K562 (cell line): ENCODE data around the gene ZNF699. TPM values are rescaled to one million over a fixed set of nuclear protein-coding genes. Genes with fewer than 3 reads are reported as not detected.

Experiments
- ATAC-seq: fragments of 200-7000 bp; cut with Tn5 transposase; 3 replicates; pipeline ENCODE4 v1.9.1; 2020; ENCODE audit warnings: moderate library complexity
- BruUV-seq: library from RNA; stranded (reverse); fragments of 400-500 nt; replicated peaks from 2 replicates; lab custom pipeline; 2021; lab: Mats Ljungman, UMichigan
- CTCF ChIA-PET: fragments of 300-600 bp; formaldehyde crosslinking; extraction: SDS; loops from one replicate; lab custom pipeline; 2021; ENCODE audit warnings: low intra/inter-chr PET ratio; lab: Yijun Ruan, JAX
- POLR2A ChIA-PET: fragments of 300-600, 350-650 bp; sonication (Branson Sonifier 250); formaldehyde crosslinking; extraction: SDS; loops from one replicate; lab custom pipeline; 2021; ENCODE audit warnings: antibody characterized with exemption, inconsistent platforms; lab: Yijun Ruan, JAX
- DNase-seq, 4 experiments: peaks; one replicate each; pipeline versions ENCODE4 v3.0.0 to v3.0.0-alpha.2; 2011 to 2018; ENCODE audit warnings: low spot score in 3 of 4, mixed read lengths in 3 of 4; ENCODE audit errors: extremely low read depth in 1 of 4
- FAIRE-seq: peaks from 2 replicates; lab custom pipeline; 2011; peaks lifted over from hg19 to GRCh38; lab: Jason Lieb, UNC
- H2AFZ ChIP-seq: 2 replicates; pipeline ENCODE4 v1.6.0; 2011; ENCODE audit warnings: low read depth, low read length, control low read depth, inconsistent platforms
- H3K27ac ChIP-seq: fragments of 200-600 bp; 3 replicates; pipeline ENCODE4 v1.8.0; 2011; ENCODE audit warnings: low read depth, mild to moderate bottlenecking, control low read depth, inconsistent platforms, low read length, moderate library complexity, mixed read lengths; ENCODE audit errors: extremely low read depth
- H3K27me3 ChIP-seq, 2 experiments: fragments of 300-600 bp in 1 of 2; 2 replicates in 1 of 2; 3 replicates in 1 of 2; pipeline versions ENCODE4 v1.6.0 to v1.8.0; 2011; ENCODE audit warnings: inconsistent platforms in 2 of 2, low read length in 2 of 2, mild to moderate bottlenecking in 1 of 2, mixed read lengths in 1 of 2, moderate library complexity in 1 of 2; ENCODE audit not compliant: control insufficient read depth in 2 of 2, insufficient read depth in 2 of 2
- H3K36me3 ChIP-seq: fragments of 300-600 bp; 3 replicates; pipeline ENCODE4 v1.8.0; 2011; ENCODE audit warnings: mild to moderate bottlenecking, low read length, inconsistent platforms; ENCODE audit not compliant: control insufficient read depth, insufficient read depth
- H3K4me1 ChIP-seq, 2 experiments: fragments of 200-600 bp in 1 of 2; replicated peaks in 1 of 2; 2 replicates in 1 of 2; 3 replicates in 1 of 2; pipeline versions ENCODE4 v1.5.1 to v1.8.0; 2011; ENCODE audit warnings: inconsistent platforms in 2 of 2, low read length in 2 of 2, mild to moderate bottlenecking in 1 of 2, mixed read lengths in 1 of 2, moderate library complexity in 1 of 2; ENCODE audit not compliant: control insufficient read depth in 2 of 2, insufficient read depth in 2 of 2
- H3K4me2 ChIP-seq: 2 replicates; pipeline ENCODE4 v1.6.1; 2011; ENCODE audit warnings: low read length, control low read depth, inconsistent platforms, mixed read lengths; ENCODE audit not compliant: insufficient read depth
- H3K4me3 ChIP-seq: fragments of 200-600 bp; sonication (generic), shearing (Covaris generic); 2 replicates; pipeline ENCODE4 v1.5.1; 2016; ENCODE audit warnings: control low read depth, inconsistent platforms
- H3K79me2 ChIP-seq: fragments of 200-600 bp; 3 replicates; pipeline ENCODE4 v1.8.0; 2011; ENCODE audit warnings: low read length, inconsistent platforms; ENCODE audit not compliant: control insufficient read depth, insufficient read depth
- H3K9ac ChIP-seq, 2 experiments: 2 replicates each; pipeline versions ENCODE4 v1.6.0 to v1.6.1; 2011; ENCODE audit warnings: low read depth in 2 of 2, low read length in 2 of 2, control low read depth in 1 of 2, inconsistent platforms in 1 of 2, mild to moderate bottlenecking in 1 of 2, mixed read lengths in 1 of 2; ENCODE audit not compliant: insufficient read depth in 1 of 2
- H3K9me1 ChIP-seq: one replicate; pipeline ENCODE4 v1.6.0; 2011; ENCODE audit warnings: inconsistent platforms, mild to moderate bottlenecking, low read length, moderate library complexity; ENCODE audit not compliant: control insufficient read depth, insufficient read depth
- H3K9me3 ChIP-seq: replicated peaks from 2 replicates; pipeline ENCODE4 v1.5.1; 2011; ENCODE audit warnings: low read depth, low read length, inconsistent platforms; ENCODE audit not compliant: control insufficient read depth, insufficient read depth
- H4K20me1 ChIP-seq: replicated peaks from 2 replicates; pipeline ENCODE4 v1.6.1; 2011; ENCODE audit warnings: low read length, inconsistent platforms, mixed read lengths; ENCODE audit not compliant: control insufficient read depth, insufficient read depth
- CEBPG ChIP-seq, 3 experiments: fragments of 200-800 bp in 1 of 3; sonication (Bioruptor generic) in 1 of 3; sonication (generic) in 1 of 3; formaldehyde crosslinking in 1 of 3; IDR thresholded peaks in 2 of 3; conservative IDR thresholded peaks in 1 of 3; 2 replicates each; pipeline versions ENCODE4 v1.6.1 to v1.8.0; 2016 to 2022; ENCODE audit warnings: missing compliant biosample characterization in 2 of 3, missing genetic modification characterization in 2 of 3, mild to moderate bottlenecking in 1 of 3, missing genetic modification reagents in 1 of 3
- ELF4 ChIP-seq: fragments of 450-650 bp; formaldehyde crosslinking; IDR thresholded peaks from 2 replicates; pipeline ENCODE4 v1.4.0; 2022; ENCODE audit warnings: missing genetic modification characterization
- FOXA1 ChIP-seq: fragments of 450-650 bp; IDR thresholded peaks from 2 replicates; pipeline ENCODE4 v1.6.1; 2016; ENCODE audit warnings: mild to moderate bottlenecking, borderline replicate concordance
- MCM3 ChIP-seq: fragments of 450-650 bp; IDR thresholded peaks from 2 replicates; pipeline ENCODE4 v1.6.1; 2016
- MTA3 ChIP-seq: fragments of 450-650 bp; formaldehyde crosslinking; IDR thresholded peaks from 2 replicates; pipeline ENCODE4 v1.6.1; 2017; ENCODE audit warnings: mild to moderate bottlenecking, borderline replicate concordance
- RREB1 ChIP-seq: fragments of 250-450 bp; sonication (Bioruptor Pico); IDR thresholded peaks from 2 replicates; pipeline ENCODE4 v1.4.0; 2020
- SETDB1 ChIP-seq: IDR thresholded peaks from one replicate; pipeline ENCODE4 v1.6.1; 2012; ENCODE audit warnings: low read length, control low read depth, inconsistent platforms
- SUPT5H ChIP-seq: fragments of 450-650 bp; IDR thresholded peaks from 2 replicates; pipeline ENCODE4 v1.6.1; 2016
- TAL1 ChIP-seq: fragments of 450-650 bp; IDR thresholded peaks from 2 replicates; pipeline ENCODE4 v1.6.1; 2016; ENCODE audit warnings: mild to moderate bottlenecking
- TSC22D4 ChIP-seq: fragments of 450-650 bp; IDR thresholded peaks from 2 replicates; pipeline ENCODE4 v1.6.1; 2016; ENCODE audit warnings: missing genetic modification characterization, missing biosample characterization, control low read depth
- ZNF408 ChIP-seq: fragments of 250-450 bp; sonication (Bioruptor Pico); IDR thresholded peaks from 2 replicates; pipeline ENCODE4 v1.4.0; 2020; ENCODE audit warnings: low read depth, mild to moderate bottlenecking, moderate library complexity
- in situ Hi-C: fragments of 300-500 bp; cut with MboI; formaldehyde crosslinking; loops from 4 replicates; pipeline ENCODE4 v1.15.0; 2018; ENCODE audit warnings: inconsistent platforms, mixed read lengths
- intact Hi-C: fragments of 100-400 bp; cut with micrococcal nuclease; formaldehyde crosslinking; loops from 2 replicates; pipeline ENCODE4 v1.14.2; 2022
- polyA plus RNA-seq, 8 experiments: library from polyadenylated mRNA; depleted of rRNA in 4 of 8; stranded (reverse) in 5 of 8; unstranded in 3 of 8; fragments of >200 nt; fragmentation: Nextera tagmentation in 2 of 8; fragmentation: Illumina TruSeq in 1 of 8; extraction: Ambion mirVana in 2 of 8; extraction: Trizol in 1 of 8; gene quantifications; 2 replicates each; pipeline versions ENCODE4 v1.2.1 to v1.2.3, GENCODE V29; 2011 to 2014; ENCODE audit warnings: inconsistent platforms in 1 of 8, missing spikeins in 1 of 8
- total RNA-seq, 7 experiments: library from RNA; depleted of rRNA in 6 of 7; stranded (reverse); fragments of >200 nt in 6 of 7; fragmentation: Illumina TruSeq in 2 of 7; extraction: Trizol in 2 of 7; gene quantifications; 2 replicates each; pipeline versions ENCODE4 v1.2.1 to v1.2.3, GENCODE V29; 2011 to 2021; ENCODE audit warnings: low replicate concordance in 1 of 7

The ZNF699 gene
- total and polyA plus RNA-seq, 9 of the 15 experiments (the other 6 are each of a cell fraction or from before 2014, with no cell fraction given): 0.08 to 4.1 (median 3.1) TPM

GRCh38 chr19:9353011-9353410 is 43.4 kb upstream of the ZNF699 start:
- DNase-seq: no peak
- FAIRE-seq: no peak
- Histone ChIP-seq H3K9me1 (no peaks in the 10 kb centered on the region), H3K9ac (no peak overlapping the region), H3K4me1 (no peaks in the 10 kb centered on the region), H3K4me2 (no peak overlapping the region), H2AFZ (no peak overlapping the region), H3K36me3 (no peaks in the 10 kb centered on the region), H3K9me3 (no peaks in the 10 kb centered on the region), H3K27ac (no peak overlapping the region), H3K4me3 (no peak overlapping the region), H3K79me2 (no peaks in the 10 kb centered on the region), H3K27me3 (no peaks in the 10 kb centered on the region), H4K20me1 (no peaks in the 10 kb centered on the region)
- ChIA-PET POLR2A (interaction anchor here (1.1 kb wide), 1 partner anchor 9 kb away, joined by 3 read pairs; no protein-coding TSS in a partner anchor), CTCF (no interaction called here)
- no TSS peak for BruUV-seq
- in situ Hi-C loops: no loop called here
- no peak for ATAC-seq
- intact Hi-C loops: no loop called here
- no peak for TF ChIP-seq CEBPG (CRISPR knock-in tag; IDR thresholded peaks at IDR 0.05)
- no peak for TF ChIP-seq CEBPG (tag; conservative IDR thresholded peaks at IDR 0.05 in 1 of 2, IDR thresholded peaks at IDR 0.05 in 1 of 2)
- TF ChIP-seq MCM3: no peak
- TF ChIP-seq FOXA1: no peak
- no peak for TF ChIP-seq MTA3
- TF ChIP-seq ELF4 (CRISPR knock-in tag): no peak
- TF ChIP-seq SUPT5H: no peak
- no peak for TF ChIP-seq SETDB1
- TF ChIP-seq ZNF408 (CRISPR knock-in tag): no peak
- TF ChIP-seq TSC22D4 (tag): no peak
- no peak for TF ChIP-seq RREB1 (CRISPR knock-in tag)
- no peak for TF ChIP-seq TAL1
